Motor neuron (in vitro differentiated cells): ENCODE data around the gene HSD17B8. TPM values are rescaled to one million over a fixed set of nuclear protein-coding genes. Genes with fewer than 3 reads are reported as not detected.

Experiments
- ATAC-seq, 8 experiments: fragments of 200-7000 bp; cut with Tn5 transposase; replicated peaks in 6 of 8; 2 replicates each; pipeline ENCODE4 v1.8.0; 2021; ENCODE audit warnings: mild to moderate bottlenecking in 8 of 8, moderate library complexity in 8 of 8
- H3K27ac ChIP-seq, 2 donors: fragments of 250-450 bp; sonication (Bioruptor Pico); 2 replicates each; pipeline ENCODE4 v1.9.0; 2021; ENCODE audit warnings: antibody characterized with exemption in 2 of 2, mild to moderate bottlenecking in 2 of 2, moderate library complexity in 1 of 2
- H3K4me1 ChIP-seq, 2 donors: fragments of 250-450 bp; sonication (Bioruptor Pico); replicated peaks in 1 of 2; 2 replicates each; pipeline ENCODE4 v1.6.1; 2021; ENCODE audit warnings: antibody characterized with exemption in 2 of 2, mild to moderate bottlenecking in 2 of 2, moderate library complexity in 1 of 2
- H3K4me3 ChIP-seq, 5 donors: fragments of 250-450 bp; sonication (Bioruptor Pico); 2 replicates each; pipeline ENCODE4 v1.9.0; 2021; ENCODE audit warnings: antibody characterized with exemption in 5 of 5, mild to moderate bottlenecking in 5 of 5, moderate library complexity in 4 of 5
- WGBS, 10 experiments: fragments of 450-650 bp; shearing (Covaris generic); methylation state at CpG; one replicate each; pipeline ENCODE4 v1.0.0; 2022; 5-methylcytosine and 5-hydroxymethylcytosine counted together
- in situ Hi-C, 9 experiments: fragments of 400-800 bp; cut with MboI; loops; one replicate each; pipeline ENCODE4 v1.15.0; 2021; ENCODE audit warnings: low sequenced_read_pairs in 9 of 9, low pct_unique_long_range_greater_than_20kb in 2 of 9; ENCODE audit not compliant: unreplicated experiment in 9 of 9
- total RNA-seq, 8 experiments: library from RNA; unstranded; fragments of 300-600 nt; gene quantifications; 2 replicates each; pipeline versions ENCODE4 v1.2.3 to v1.2.4, GENCODE V29; 2022

HSD17B8 gene
- total RNA-seq, 8 experiments from 2014 or later, result 8.7 to 26.6 (median 9.9) TPM

- peak overlapping the region; percentile 80 to 93 (median 84) for H3K4me3 ChIP-seq
- WGBS, 10 experiments, result 0% methylated on average over 4 of the region's 29 CpGs; no CpG with 5 or more reads in 9 of the 10 experiments
- peak overlapping the region; percentile 95 to 99 for H3K27ac ChIP-seq
- H3K4me1 ChIP-seq, result peaks cover 26 to 39% of the 10 kb centered on the region in 2 donors
- in situ Hi-C loops, result no loop called here
- peak in 6 of 8 experiments; percentile 0 to 39 (median 7) for ATAC-seq
Measured at GRCh38 chr6:33207552-33208090, 3.2 kb downstream of the HSD17B8 start.

- Histone ChIP-seq H3K27ac (peak within 1 kb of the TSS; percentile 95 to 99), H3K4me1 (peaks cover 30 to 43% of the 10 kb centered on the region in 2 donors), H3K4me3 (peak within 1 kb of the TSS; percentile 80 to 93 (median 84))
- WGBS, 10 experiments, result 0% methylated on average over 1 of the region's 86 CpGs; no CpG with 5 or more reads in 9 of the 10 experiments
- peak; percentile 38 to 64 (median 41) for ATAC-seq
- in situ Hi-C loops, result no loop called here
Measured at GRCh38 chr6:33208091-33208967, 3.9 kb downstream of the HSD17B8 start, which contains the start of gene RING1. TSS of gene RING1 (plus strand) at chr6:33208500. CDS start at chr6:33208823, 323 bp downstream.

- WGBS, 10 experiments, result 80 to 100% (median 100%) methylated on average over 2 to 4 of the region's 10 CpGs; no CpG with 5 or more reads in 3 of the 10 experiments
- H3K4me3 ChIP-seq, result no peak overlapping the region
- no peak for ATAC-seq
- no peak overlapping the region for H3K27ac ChIP-seq
- in situ Hi-C loops, result no loop called here
- H3K4me1 ChIP-seq, result peaks cover 31 to 44% of the 10 kb centered on the region in 2 donors
Measured at GRCh38 chr6:33209856-33210255, 5.4 kb downstream of the HSD17B8 start.

- in situ Hi-C loops, result no loop called here
- WGBS, 10 experiments, result 63 to 79% methylated on average over 4 of the region's 17 CpGs; no CpG with 5 or more reads in 8 of the 10 experiments
- H3K4me1 ChIP-seq, result peaks cover 19 to 31% of the 10 kb centered on the region in 2 donors
- no peak overlapping the region for H3K4me3 ChIP-seq
- H3K27ac ChIP-seq, result no peak overlapping the region
- no peak for ATAC-seq
Measured at GRCh38 chr6:33211136-33211535, 6.7 kb downstream of the HSD17B8 start.

GRCh38 chr6:33211666-33212422 lies 7.4 kb downstream of the HSD17B8 start:
- WGBS, 10 experiments, result 71 to 91% (median 80%) methylated on average over 3 to 9 of the region's 18 CpGs; no CpG with 5 or more reads in 1 of the 10 experiments
- Histone ChIP-seq H3K27ac (no peak overlapping the region), H3K4me3 (no peak overlapping the region), H3K4me1 (peaks cover 14 to 25% of the 10 kb centered on the region in 2 donors)
- in situ Hi-C loops, result no loop called here
- ATAC-seq, result no peak

GRCh38 chr6:33212857-33213165 lies 8.4 kb downstream of the HSD17B8 start:
- ATAC-seq, result no peak
- WGBS, 10 experiments, result 0 to 20% (median 0%) methylated on average over 1 to 4 of the region's 6 CpGs; no CpG with 5 or more reads in 3 of the 10 experiments
- peaks cover 14 to 25% of the 10 kb centered on the region in 2 donors for H3K4me1 ChIP-seq
- peak overlapping the region; percentile 13 to 42 (median 36) for H3K4me3 ChIP-seq
- in situ Hi-C loops, result no loop called here
- H3K27ac ChIP-seq, result no peak overlapping the region

GRCh38 chr6:33213166-33213988 lies 8.9 kb downstream of the HSD17B8 start:
- Histone ChIP-seq H3K27ac (peak overlapping the region in 1 of 2 donors; percentile 36), H3K4me1 (peaks cover 14 to 25% of the 10 kb centered on the region in 2 donors), H3K4me3 (peak overlapping the region; percentile 13 to 42 (median 36))
- WGBS, 10 experiments, result 0 to 40% (median 0%) methylated on average over 1 to 5 of the region's 43 CpGs; no CpG with 5 or more reads in 5 of the 10 experiments
- in situ Hi-C loops, result no loop called here
- peak; percentile 28 to 52 (median 44) for ATAC-seq

GRCh38 chr6:33213989-33214335 lies 9.5 kb downstream of the HSD17B8 start:
- peak overlapping the region in 1 of 2 donors; percentile 36 for H3K27ac ChIP-seq
- peaks cover 14 to 24% of the 10 kb centered on the region in 2 donors for H3K4me1 ChIP-seq
- WGBS, 10 experiments, result 73% methylated on average over 3 of the region's 9 CpGs; no CpG with 5 or more reads in 9 of the 10 experiments
- in situ Hi-C loops, result no loop called here
- peak in 6 of 8 experiments; percentile 3 to 25 (median 11) for ATAC-seq
- peak overlapping the region in 4 of 5 donors; percentile 24 to 42 (median 36) for H3K4me3 ChIP-seq

- Histone ChIP-seq H3K27ac (no peak overlapping the region), H3K4me3 (no peak overlapping the region), H3K4me1 (peaks cover 14 to 19% of the 10 kb centered on the region in 2 donors)
- WGBS, 10 experiments, result 40 to 81% (median 71%) methylated on average over 3 to 4 of the region's 9 CpGs; no CpG with 5 or more reads in 7 of the 10 experiments
- ATAC-seq, result peak in 2 of 8 experiments; percentile 1 to 2
- in situ Hi-C loops, result no loop called here
Measured at GRCh38 chr6:33215271-33216116, 11.0 kb downstream of the HSD17B8 start.

GRCh38 chr6:33216117-33216649 lies 11.7 kb downstream of the HSD17B8 start:
- H3K4me3 ChIP-seq, result no peak overlapping the region
- peaks cover 14 to 19% of the 10 kb centered on the region in 2 donors for H3K4me1 ChIP-seq
- in situ Hi-C loops, result no loop called here
- no peak for ATAC-seq
- H3K27ac ChIP-seq, result no peak overlapping the region
- WGBS, 10 experiments, result 80 to 100% (median 92%) methylated on average over 1 to 2 of the region's 4 CpGs; no CpG with 5 or more reads in 6 of the 10 experiments

GRCh38 chr6:33217246-33217645 lies 12.8 kb downstream of the HSD17B8 start:
- 17 to 100% (median 71%) methylated on average over 1 to 4 of the region's 6 CpGs; no CpG with 5 or more reads in 1 of the 10 experiments for WGBS, 10 experiments
- Histone ChIP-seq H3K4me1 (peaks cover 14 to 16% of the 10 kb centered on the region in 2 donors), H3K27ac (no peak overlapping the region), H3K4me3 (no peak overlapping the region)
- ATAC-seq, result no peak
- in situ Hi-C loops, result no loop called here
